A673 (cell line): ENCODE measurements around the gene MYRFL.
A peak's percentile ranks its signal among the peaks of the same experiment; 100 is the strongest.

ENCODE experiments used
- CTCF ChIP-seq: fragments of 300-800, 200-600 bp; sonication (generic); conservative IDR thresholded peaks from 2 replicates; pipeline ENCODE4 v1.5.1; 2017; ENCODE audit warnings: low read depth, mild to moderate bottlenecking, antibody characterized with exemption, low read length, moderate library complexity, mixed read lengths
- EZH2 ChIP-seq: fragments of 200-600 bp; sonication (generic); IDR thresholded peaks from 2 replicates; pipeline ENCODE4 v1.6.1; 2017; ENCODE audit warnings: borderline replicate concordance, low read depth, mild to moderate bottlenecking, mixed read lengths, antibody characterized with exemption, low read length; ENCODE audit not compliant: poor library complexity, severe bottlenecking

GRCh38 chr12:69900720-69901131 lies 75.7 kb downstream of the MYRFL start:
- TF ChIP-seq CTCF, result peak; percentile 91
- no peak for TF ChIP-seq EZH2
